HG02885 (cell line): Measurements from ENCODE around the gene ATXN2L.

Experiments used
- ATAC-seq: cut with Tn5 transposase; IDR thresholded peaks from one replicate; pipeline ENCODE4 v1.9.1; 2021; ENCODE audit warnings: mild to moderate bottlenecking; ENCODE audit not compliant: unreplicated experiment, poor library complexity

ATXN2L gene

DNA sequence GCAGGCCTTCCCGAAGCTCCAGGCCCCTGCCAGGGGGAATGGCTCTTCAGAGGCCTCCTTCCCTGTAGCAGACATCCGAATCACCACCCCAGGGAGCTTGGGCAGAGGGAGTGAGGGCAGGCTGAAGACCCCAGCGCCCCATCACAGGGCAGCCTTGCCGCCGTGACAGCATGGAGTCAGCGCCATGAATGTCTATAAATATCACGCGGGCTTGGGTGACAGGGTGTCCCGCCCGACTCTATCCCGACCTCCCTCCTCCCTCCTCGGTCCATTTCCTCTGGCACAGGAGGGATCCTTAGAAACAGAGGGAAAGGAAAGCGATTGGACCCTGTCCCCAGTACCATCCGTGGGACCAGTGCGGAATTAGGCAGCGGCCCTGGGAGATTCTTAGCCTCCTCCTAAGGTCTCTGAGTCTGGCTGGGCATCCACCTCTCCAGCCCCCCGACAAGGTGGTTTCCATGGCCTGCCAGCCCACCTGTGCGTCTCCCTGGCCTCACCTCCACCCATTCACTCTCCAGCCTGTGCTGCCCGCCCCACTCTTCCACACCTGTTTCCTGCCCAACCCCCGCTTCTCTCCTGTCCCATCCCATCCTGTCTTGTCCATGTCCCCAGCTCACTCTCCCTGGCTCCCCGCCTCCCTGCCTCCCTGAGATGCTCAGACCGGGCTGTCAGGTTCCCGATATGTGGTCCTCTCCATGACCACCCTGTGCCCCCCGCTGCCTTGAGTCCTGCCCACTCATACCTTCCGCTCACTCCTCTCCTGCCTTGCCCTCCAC, 60.6 kb downstream of the ATXN2L start:
- ATAC-seq = no peak

DNA sequence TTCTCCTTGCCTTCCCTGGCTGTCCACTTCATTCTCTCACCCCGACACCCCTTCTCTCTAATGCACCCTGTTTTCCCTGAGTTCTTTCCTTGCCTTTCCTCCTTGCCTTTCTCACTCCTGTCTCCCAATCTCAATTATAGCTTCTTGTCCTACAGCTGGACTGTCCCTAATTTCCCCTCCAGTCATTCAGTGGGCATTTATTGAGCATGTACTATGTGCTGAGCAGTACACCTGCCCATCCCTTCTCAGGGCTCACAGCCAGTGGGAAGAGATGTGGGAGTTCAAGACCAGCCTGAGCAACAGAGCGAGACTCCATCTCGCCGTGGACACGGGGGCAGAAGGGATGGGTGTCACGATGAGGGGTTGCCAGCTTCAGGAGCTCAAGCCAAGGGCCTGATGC, 61.2 kb downstream of the ATXN2L start:
- no peak for ATAC-seq
